NCI-H2029 (cell line): Measurements from ENCODE around the gene SYNGAP1.

Source experiments
- DNase-seq: peaks from one replicate; lab custom pipeline; 2025; lab: John Stamatoyannopoulos, UW

SYNGAP1 gene

DNA sequence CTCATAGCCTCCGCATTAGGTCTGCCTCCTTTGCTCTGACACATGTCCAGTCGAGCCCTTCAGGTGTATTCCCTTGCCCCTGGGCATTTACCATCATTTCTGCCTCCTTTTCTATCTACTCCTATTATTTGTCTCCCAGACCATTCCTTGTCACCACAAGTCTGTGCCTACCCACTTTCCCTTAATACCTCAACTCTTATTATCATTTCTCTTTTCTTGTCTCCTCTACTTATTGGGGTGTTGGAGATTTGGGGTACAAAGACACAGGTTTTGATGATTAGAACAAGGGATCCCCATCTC lies 1.4 kb downstream of the SYNGAP1 start:
- no peak for DNase-seq

DNA sequence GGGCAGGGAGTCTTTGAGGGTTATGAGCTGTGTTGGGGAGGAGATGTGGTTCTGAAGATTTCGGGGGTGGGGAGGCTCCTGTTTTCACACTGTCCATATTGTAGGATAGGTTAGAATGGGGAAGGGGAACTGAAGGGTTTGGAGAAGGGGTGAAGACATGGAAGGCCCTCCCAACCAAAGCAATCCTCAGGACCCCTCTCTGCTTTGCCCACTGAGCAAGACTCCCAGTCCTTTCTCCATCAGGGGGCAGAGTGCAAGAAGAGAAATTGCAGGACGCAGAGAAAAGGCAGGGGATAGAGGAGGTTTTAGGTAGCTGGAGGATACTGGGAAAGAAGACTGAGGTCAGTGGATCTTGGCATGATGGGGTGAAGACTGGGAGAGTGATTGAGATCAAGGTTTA lies 3.9 kb downstream of the SYNGAP1 start:
- DNase-seq = no peak

DNA sequence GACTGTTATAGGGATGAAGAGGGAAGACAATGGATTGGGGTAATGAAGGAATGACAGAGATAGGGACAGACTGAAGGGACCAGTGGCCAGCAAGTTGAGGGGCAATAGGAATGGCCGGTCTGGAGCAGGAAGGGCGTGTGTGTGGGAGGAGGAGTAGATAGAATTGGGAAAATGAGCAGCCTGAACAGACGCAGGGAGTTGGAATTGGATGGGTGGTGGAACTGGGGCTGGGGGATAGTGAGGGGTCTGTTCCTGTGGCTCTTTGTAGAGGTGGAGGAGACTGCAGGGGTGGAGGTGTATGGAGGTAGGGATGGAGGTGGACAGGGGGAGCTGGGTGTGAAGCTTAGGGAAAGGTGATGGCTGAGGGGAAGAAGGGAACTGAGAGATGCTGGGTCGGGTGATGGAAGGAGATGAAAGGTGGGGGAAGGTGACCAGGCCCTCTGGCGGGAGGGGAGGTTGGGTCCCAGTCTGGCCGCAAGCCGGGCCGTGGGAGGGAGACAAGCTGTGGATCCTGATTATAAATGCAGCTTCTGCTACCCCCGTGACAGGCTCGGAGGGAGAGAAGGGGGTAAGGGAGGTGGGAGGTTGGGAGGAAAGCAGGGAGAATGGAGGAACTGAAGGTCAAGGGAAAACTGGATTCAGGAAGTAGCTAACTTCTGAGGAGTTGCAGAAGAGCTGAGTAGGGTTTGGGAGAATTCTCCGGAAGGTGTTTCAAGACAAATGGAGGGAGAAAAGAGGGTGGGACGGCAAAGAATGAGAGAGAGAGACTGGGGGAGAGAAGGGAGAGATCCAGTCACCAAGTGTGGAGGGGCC lies 5.2 kb downstream of the SYNGAP1 start:
- no peak for DNase-seq

DNA sequence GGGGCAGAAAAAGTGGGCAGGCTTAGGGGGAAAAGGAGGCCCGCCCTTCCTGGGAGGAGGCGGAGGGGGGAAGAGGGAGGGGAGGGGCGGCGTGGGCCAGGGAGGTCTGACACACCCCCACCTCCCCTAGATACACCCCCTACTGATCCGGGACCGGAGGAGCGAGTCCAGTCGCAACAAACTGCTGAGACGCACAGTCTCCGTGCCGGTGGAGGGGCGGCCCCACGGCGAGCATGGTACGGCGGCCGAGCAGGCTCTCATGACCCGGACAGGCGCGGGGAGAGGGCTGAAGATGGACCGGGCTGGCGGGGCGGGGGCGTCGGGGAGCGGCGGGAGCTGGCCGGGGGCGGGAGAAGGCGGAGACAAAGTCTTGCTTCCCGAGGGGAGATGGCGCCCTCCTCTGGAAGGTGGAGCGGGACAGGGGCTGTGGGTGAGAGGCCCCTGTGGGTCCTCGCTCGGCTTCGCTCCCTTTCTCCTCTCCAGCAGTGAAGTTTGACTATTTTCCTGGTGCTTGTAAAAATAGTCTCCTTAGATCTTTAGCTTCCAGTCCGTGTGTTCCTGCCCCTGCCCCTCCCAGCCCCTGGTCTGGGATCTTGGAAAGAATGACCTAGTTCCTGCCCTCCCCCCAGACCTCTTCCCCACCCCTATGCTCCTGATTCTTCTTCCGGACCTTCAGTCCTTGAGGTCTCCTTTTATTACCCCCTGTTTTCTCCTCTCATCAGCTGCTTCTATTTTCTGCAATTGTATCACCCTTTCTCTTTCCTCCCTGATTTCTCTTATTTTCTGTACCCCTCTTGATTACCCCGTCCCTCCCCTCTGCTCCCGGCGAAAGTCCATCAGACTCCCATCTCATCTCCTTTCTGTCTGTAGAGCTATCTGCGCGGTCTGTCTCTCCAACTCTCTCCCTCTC lies 6.1 kb downstream of the SYNGAP1 start:
- peak; percentile 76 for DNase-seq

DNA sequence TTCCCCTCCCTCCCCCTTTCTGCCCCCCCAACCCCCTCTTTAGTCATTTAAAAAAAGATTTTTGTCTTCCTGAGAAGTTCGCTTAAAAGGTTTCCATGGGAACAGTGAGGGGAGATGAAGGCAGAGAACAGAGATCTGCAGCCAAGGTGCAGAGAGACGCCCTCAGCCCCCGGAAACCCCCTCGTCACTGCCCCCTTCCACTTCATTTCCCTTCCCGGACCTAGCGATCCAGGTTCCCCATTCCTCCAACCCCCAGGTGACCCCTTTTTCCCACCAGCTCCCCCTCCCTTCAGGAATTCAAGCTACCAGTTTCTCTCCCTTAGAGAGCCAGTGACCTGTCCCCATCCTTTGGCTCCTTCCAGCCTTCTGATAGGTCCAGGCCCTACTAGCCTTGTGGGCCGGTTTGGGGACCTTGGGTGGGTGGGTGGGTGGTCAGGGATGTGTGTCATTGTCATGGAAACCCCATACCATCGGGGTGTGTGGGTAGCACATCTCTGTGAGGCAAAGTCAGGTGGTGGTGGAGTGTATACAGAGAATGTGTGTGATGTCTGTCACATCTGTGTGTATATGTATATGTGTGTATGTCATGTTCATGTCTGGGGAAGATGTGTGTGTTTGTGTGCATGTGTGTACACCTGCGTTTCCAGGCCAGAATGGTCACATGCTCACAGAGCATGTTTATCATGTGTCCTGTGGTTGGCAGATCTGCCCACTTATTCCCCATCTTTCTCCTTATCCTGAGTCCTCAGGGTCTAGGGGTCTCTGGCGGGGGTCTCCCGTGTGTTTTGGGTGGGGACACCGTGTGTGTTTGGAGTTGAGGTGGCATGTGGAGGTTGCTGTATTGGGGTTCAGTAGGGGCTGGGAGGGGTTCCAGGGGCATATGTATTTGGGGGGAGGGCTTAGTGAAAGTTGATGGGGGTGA lies 7.0 kb downstream of the SYNGAP1 start:
- no peak for DNase-seq

DNA sequence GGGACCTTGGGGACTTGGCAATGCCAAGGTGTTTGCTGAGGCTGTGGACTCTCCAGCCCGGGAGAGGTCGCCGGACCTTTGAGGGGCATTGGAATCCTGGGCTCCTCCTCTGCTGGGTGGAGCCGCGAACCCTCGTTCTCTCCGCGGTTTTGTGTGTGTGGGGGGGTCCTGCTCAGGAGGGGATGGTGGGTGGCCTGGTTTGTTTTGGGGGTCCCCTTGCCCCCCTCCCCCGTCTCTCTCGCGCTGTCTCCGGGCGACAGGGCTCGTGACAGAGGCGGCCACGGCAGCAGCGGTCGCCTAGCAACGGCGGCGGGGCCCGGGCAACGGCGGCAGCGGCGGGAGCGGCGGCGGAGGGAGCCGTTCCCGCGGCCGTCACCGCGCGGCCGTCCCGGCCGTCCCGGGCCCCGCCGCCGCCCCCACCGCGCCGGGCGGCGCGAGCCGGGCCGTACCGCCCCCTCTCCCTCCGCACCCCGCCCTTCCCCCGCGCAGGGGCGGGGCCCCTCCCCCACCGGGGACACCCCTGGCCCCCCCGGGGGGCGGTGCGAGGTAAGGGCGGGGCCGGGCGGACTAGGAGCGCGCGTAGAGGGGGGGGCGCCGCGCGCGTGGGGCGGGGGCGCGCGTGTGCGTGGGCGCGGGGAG lies 7.8 kb downstream of the SYNGAP1 start:
- DNase-seq = peak; percentile 15

DNA sequence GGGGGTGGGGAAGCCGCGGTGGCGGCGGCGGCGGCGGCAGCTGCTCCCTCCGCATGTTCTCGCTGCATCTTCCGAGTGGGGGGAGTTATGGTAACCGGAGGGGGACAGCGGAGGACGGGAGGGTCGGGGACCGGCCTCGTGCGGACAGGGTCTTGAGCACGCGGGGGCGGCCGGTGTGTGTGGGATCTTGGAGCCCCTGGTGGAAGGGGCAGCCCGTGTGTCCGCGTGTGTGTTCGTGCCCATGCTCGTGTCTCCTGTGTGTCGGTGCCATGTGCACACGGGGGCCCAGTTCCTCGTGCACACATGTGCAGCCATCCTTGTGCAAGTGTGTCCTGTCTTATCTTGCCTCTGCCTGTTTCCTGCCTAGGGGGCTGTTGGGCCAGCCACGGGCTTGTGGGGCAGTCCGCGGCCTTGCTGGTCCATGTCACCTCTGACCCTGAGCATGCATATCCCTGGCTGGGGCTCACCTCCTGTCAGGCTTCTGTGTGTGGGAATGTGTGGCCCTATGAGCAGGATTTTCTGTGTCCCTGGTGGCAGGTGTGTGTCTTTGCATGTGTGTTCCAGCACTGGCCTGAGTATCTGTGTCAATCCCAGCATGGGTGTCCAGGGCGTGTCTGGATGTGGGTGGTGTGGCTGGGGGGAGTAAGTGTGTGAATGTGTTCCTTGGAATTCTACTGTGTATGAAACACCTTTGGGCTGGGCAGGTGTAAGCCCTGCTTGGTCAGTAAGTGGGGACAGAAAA lies 8.5 kb downstream of the SYNGAP1 start:
- no peak for DNase-seq

DNA sequence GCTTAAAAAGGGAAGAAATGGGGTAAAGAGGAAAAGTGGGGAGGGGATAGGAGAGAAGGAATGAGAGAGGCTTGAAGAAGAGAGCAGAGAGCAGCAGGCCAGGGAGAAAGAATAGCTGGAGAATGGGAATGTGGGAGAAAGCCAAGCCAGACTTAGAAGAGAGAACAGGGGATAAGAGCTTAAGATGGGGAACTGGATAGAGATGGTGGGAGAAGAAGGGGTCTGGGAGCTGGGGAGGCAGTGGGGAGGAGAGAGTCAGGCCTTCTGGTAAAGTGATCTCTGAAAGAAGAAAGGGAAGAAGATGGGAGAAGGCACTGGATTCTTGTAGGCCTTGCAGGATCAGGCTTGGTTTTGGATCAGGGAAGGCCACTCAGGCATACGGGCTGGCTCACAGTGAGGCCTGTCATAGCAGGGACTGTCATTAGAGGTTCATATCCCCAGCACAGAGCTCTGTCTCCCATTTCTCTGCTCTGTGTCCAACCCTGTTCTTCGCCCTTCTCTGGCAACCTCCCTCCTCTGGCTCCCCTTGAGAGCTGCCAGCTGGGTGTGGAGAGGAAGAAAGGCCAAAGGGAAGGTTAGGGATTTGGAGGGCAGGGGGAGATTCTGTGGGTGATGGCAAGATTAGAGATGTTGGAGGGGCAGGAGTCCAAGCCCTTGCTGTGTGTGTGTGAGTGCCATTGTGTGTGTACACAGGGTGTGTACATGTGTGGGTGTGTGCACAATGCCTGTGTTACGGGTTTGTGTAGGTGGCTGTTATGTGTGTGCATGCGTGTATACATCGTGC lies 9.3 kb downstream of the SYNGAP1 start:
- no peak for DNase-seq

DNA sequence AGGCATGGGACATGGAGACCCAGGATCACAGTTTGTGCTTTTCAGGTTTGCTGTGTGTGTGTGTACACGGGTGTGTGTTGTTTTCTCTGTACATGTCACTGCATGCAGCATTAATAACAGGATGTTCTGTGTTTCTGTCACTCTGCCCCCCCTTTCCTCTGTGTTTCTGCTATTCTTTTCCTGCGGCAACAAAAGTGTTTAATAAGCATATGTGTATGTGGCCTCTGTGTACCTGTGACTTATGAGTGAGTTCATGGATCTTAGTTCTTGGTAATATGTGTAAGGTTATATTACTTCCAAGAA lies 9.8 kb downstream of the SYNGAP1 start:
- no peak for DNase-seq

DNA sequence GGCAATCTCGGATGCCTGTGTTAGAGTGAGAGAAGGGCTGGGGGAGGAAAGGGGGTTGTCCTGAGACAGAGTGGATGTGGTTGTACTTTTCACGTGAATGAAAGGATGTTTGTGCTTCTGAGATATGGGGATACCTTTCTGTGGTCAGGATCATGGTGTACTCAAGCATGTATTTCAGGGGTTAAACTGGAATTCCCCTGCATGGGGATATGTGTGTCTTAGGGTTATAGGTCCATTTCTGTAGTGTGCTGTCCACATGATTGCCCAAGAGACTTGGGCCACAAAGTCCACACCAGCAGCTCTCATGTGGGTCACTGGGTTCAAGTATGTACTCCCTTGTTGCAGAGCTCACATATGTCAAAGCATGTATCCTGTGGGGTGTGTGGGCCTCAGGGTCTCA lies 10.5 kb downstream of the SYNGAP1 start:
- DNase-seq = no peak

DNA sequence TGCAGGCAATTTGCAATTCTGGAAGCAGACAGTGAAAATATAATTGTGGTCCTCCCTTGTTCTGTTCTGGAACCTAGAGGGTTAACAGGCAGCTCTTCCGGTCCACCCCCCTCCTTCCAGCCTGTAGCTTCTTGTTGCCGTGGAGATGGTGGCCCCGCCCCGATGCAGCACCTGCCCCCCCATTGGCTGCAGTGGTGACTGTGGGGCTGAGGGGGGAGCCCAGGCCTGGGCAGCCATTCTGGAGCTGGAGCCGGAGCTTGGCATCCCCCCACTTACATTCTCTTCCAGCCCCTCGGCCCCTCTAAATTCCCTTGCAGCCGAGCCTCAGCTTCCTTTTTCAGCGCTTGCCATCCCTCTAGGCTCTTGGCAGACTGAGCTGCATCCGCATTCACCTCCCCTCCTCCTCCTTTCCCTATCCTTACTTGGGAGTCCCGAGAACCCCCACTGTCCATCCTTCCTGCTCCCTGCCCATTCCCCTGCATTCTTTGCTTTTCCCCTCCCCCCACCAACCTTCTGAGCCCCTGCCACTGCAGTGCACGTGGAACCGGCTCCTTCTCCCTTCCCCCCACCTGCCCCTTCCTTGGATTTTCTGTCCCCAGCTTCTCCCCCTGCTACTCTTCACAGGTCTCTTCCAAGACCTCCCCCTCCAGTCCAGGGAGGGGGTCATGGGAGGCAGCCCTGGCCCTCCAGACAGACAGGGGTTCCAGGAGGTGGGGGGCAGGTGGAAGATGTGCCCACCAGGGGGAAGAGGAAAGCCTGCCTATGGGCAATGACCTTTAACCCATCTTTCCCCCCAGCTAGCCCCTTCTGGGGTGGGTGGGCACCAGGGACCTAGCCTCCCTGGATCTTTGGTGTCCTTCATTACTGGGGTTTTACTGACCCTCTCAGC lies 11.4 kb downstream of the SYNGAP1 start:
- peak; percentile 39 for DNase-seq

DNA sequence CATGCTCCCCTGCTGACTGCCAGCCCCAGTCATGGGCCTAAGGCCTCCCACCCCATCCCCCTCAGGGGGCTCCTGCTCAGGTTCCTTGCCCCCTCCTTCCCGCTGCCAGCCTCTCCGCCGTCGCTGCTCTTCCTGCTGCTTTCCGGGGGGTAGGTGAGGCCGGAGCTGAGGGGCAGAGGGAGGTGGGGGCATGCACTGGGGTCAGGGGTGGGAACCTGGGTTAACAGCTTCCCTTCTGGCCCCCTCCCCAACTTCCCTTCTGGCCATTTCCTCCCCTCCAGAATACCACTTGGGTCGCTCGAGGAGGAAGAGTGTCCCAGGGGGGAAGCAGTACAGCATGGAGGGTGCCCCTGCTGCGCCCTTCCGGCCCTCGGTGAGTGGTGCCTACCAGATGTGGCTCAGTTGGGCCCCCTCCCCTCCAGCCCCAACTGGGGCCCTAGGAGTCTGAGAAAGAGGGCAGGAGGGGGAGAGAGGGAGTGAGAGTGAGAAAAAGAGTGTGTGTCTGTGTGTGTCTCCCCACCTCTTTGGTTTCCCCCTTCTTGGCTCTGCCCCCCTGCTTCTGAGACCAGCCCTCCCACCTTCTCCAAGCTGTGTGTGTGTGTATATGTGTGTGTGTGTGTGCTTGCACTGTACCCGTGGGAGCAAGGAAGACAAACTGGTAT lies 12.1 kb downstream of the SYNGAP1 start:
- no peak for DNase-seq

DNA sequence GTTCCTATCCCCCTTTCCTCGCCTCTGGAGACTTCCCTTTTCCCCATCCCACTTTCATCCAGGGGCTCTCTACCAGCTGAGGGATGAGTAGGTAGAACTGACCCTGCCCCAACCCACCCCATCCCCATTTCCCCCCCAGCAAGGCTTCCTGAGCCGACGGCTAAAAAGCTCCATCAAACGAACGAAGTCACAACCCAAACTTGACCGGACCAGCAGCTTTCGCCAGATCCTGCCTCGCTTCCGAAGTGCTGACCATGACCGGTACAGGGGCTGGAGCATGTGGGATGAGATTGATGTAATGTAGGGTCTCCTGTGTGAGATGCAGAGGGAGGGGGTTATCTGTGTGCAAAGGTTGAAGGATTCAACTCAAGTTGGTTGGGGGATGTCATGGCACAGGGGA lies 12.7 kb downstream of the SYNGAP1 start:
- DNase-seq = no peak

DNA sequence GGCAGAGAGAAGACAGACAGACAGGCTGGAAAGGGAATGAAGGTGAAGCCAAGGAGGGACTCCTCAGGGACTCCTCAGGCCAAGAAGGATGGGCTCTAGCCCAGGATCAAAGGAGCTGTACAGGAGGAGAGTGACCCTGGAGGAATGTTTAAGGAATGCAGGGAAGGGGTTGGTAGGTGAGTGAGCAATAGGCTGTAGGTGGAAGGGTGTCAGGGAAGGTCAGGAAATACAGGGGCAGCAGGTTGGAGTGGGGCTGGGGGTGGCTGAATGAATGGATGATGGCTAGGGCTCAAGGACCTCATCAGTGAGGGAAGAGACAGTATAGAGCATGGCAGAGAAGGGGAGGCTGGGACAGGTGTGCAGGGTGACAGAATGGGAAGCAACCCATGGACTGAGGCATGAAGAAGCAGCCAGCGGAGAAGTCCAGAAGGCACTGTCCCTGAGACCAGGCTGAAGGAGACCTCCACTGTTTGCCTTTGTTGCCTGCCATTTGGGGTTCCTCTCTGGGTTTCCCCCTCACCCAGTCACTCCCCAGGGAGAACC lies 13.2 kb downstream of the SYNGAP1 start:
- DNase-seq = no peak

DNA sequence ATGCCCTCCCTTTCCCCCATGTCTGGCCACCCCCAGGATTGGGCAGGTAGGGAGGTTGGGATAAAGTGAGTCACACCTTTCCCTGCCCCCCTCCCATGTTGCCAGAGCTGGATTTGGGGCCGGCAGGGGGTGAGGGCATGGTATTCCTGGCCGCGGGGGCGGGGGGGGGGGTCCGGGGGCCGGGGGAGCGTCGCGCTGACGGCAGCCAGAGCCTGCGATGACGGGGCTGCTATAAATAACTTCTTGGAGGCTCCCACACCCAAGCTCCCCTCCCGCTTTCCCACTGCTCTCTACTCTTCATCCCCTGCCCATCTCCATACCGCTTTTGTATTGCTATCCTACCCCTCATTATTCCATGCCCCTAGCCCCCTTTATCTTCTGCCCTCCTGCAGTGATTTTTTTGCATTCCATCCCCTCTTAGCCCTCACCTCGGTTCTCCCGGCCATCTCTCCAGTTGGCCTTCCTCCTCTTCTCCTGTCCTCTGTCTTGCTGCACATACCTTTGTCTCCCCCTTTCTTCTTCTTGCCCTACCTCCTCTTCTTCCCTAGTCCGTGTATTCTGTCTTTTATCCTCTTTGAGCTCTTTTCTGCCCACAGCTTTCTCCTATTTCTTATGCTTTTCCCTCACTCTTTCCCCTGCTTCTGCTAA lies 13.8 kb downstream of the SYNGAP1 start:
- no peak for DNase-seq

DNA sequence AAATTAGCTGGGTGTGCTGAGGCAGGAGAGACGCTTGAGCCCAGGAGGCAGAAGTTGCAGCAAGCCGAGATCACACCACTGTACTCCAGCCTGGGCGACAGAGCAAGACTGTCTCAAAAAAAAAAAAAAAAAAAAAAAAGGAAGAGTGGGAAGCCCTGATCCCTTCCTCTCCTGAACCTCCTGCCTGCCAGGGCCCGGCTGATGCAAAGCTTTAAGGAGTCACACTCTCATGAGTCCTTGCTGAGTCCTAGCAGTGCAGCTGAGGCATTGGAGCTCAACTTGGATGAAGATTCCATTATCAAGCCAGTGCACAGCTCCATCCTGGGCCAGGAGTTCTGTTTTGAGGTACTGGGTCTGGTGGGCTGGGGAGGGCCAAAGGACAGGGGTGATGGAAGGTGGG lies 15.1 kb downstream of the SYNGAP1 start:
- no peak for DNase-seq

DNA sequence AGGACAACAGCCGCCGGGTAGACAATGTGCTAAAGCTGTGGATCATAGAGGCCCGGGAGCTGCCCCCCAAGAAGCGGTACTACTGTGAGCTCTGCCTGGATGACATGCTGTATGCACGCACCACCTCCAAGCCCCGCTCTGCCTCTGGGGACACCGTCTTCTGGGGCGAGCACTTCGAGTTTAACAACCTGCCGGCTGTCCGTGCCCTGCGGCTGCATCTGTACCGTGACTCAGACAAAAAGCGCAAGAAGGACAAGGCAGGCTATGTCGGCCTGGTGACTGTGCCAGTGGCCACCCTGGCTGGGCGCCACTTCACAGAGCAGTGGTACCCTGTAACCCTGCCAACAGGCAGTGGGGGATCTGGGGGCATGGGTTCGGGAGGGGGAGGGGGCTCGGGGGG lies 17.8 kb downstream of the SYNGAP1 start:
- no peak for DNase-seq

DNA sequence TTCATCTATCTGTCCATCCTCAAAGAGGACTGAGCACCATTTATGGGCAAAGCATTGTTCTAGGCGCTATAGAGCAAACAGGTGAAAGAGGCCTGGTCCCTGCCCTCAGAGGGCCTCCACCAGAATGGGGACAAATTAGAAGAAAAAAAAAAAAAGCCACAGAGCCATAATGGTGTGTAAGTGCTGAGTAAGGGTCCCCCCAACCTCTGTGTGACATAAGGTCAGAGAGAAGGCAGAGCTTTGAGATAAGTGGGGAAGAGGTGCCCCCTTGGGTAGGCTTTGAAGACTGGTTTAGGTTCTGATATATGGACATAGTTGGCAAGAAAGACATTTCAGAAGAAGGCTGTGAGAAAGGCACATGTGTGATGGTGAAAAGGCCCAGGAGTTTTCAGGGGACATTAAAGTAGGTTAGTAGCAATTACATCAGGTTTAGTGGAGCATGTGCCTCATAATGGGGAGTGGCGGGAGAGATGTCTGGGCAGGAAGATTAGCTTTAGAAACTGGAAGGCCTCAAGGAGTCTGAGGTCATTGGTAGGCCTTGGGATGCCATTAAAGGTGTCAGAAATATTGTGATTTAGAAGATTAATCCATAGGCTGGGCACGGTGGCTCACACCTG lies 19.2 kb downstream of the SYNGAP1 start:
- no peak for DNase-seq
